ENCODE results near the gene ZNF169.
"Not testable (repeated sequence)": the region's sequence is repeated elsewhere in the genome, so short reads cannot be mapped to it uniquely, and the experiment has no call there.

ZNF169 gene

GRCh38 chr9:94259077-94259862, at the start of gene ZNF169:
Gene ZNF169, plus strand, starts transcription at chr9:94259298. Its CDS starts 19,515 bp downstream, at chr9:94278813.
- no CpG with 5 or more reads among the region's 50 CpGs for WGBS (ENCODE audit: insufficient coverage, insufficient read length)
- H3K36me3 ChIP-seq (ENCODE audit: control insufficient read depth, insufficient read depth, low read length), result no peaks in the 10 kb centered on the region
- peak; percentile 72 for DNase-seq (ENCODE audit: low read depth, low spot score)
- peak within 1 kb of the TSS; percentile 79 for H3K4me3 ChIP-seq (ENCODE audit: low read length)
- H3K27me3 ChIP-seq (ENCODE audit: control insufficient read depth, insufficient read depth, low read length), result no peaks in the 10 kb centered on the region
- no peaks in the 10 kb centered on the region; the same call in 1 of the 2 replicates for H3K9me3 ChIP-seq (ENCODE audit: control insufficient read depth, insufficient read depth, low read length)
- H3K27ac ChIP-seq (ENCODE audit: low read length), result no peak within 1 kb of the TSS
- 0 out of 2 replicates have a peak, but pooled peaks cover 2% of the 10 kb centered on the region for H3K4me1 ChIP-seq (ENCODE audit: control insufficient read depth, insufficient read depth, low read length)

GRCh38 chr9:94210616-94211603, 48.2 kb upstream of the ZNF169 start:
- H3K27ac ChIP-seq (ENCODE audit: low read length), result no peak overlapping the region
- 0 out of 2 replicates have a peak, but pooled peaks cover 1% of the 10 kb centered on the region for H3K4me1 ChIP-seq (ENCODE audit: control insufficient read depth, insufficient read depth, low read length)
- H3K4me3 ChIP-seq (ENCODE audit: low read length), result no peak overlapping the region
- H3K27me3 ChIP-seq (ENCODE audit: control insufficient read depth, insufficient read depth, low read length), result no peaks in the 10 kb centered on the region
- no peaks in the 10 kb centered on the region for H3K36me3 ChIP-seq (ENCODE audit: control insufficient read depth, insufficient read depth, low read length)
- no CpG with 5 or more reads among the region's 5 CpGs for WGBS (ENCODE audit: insufficient coverage, insufficient read length)
- no peak for DNase-seq (ENCODE audit: low read depth, low spot score)
- H3K9me3 ChIP-seq (ENCODE audit: control insufficient read depth, insufficient read depth, low read length), result no peaks in the 10 kb centered on the region

GRCh38 chr9:94212091-94212490, 47.0 kb upstream of the ZNF169 start:
- no peak for DNase-seq (ENCODE audit: low read depth, low spot score)
- no peak overlapping the region for H3K27ac ChIP-seq (ENCODE audit: low read length)
- H3K4me3 ChIP-seq (ENCODE audit: low read length), result no peak overlapping the region
- 0 out of 2 replicates have a peak, but pooled peaks cover 1% of the 10 kb centered on the region for H3K4me1 ChIP-seq (ENCODE audit: control insufficient read depth, insufficient read depth, low read length)
- H3K27me3 ChIP-seq (ENCODE audit: control insufficient read depth, insufficient read depth, low read length), result no peaks in the 10 kb centered on the region
- no peaks in the 10 kb centered on the region for H3K36me3 ChIP-seq (ENCODE audit: control insufficient read depth, insufficient read depth, low read length)
- no CpG with 5 or more reads among the region's 1 CpG for WGBS (ENCODE audit: insufficient coverage, insufficient read length)
- H3K9me3 ChIP-seq (ENCODE audit: control insufficient read depth, insufficient read depth, low read length), result no peaks in the 10 kb centered on the region

GRCh38 chr9:94212531-94212930, 46.6 kb upstream of the ZNF169 start:
- H3K4me3 ChIP-seq (ENCODE audit: low read length), result no peak overlapping the region
- no peaks in the 10 kb centered on the region for H3K36me3 ChIP-seq (ENCODE audit: control insufficient read depth, insufficient read depth, low read length)
- no peaks in the 10 kb centered on the region for H3K9me3 ChIP-seq (ENCODE audit: control insufficient read depth, insufficient read depth, low read length)
- no peak for DNase-seq (ENCODE audit: low read depth, low spot score)
- 0 out of 2 replicates have a peak, but pooled peaks cover 1% of the 10 kb centered on the region for H3K4me1 ChIP-seq (ENCODE audit: control insufficient read depth, insufficient read depth, low read length)
- no peaks in the 10 kb centered on the region for H3K27me3 ChIP-seq (ENCODE audit: control insufficient read depth, insufficient read depth, low read length)
- no peak overlapping the region for H3K27ac ChIP-seq (ENCODE audit: low read length)
- WGBS (ENCODE audit: insufficient coverage, insufficient read length), result no CpG with 5 or more reads among the region's 5 CpGs

- H3K36me3 ChIP-seq (ENCODE audit: control insufficient read depth, insufficient read depth, low read length), result no peaks in the 10 kb centered on the region
- WGBS (ENCODE audit: insufficient coverage, insufficient read length), result no CpG with 5 or more reads among the region's 12 CpGs
- H3K4me1 ChIP-seq (ENCODE audit: control insufficient read depth, insufficient read depth, low read length), result 0 out of 2 replicates have a peak, but pooled peaks cover 1% of the 10 kb centered on the region
- no peak overlapping the region for H3K27ac ChIP-seq (ENCODE audit: low read length)
- no peak overlapping the region for H3K4me3 ChIP-seq (ENCODE audit: low read length)
- no peaks in the 10 kb centered on the region for H3K27me3 ChIP-seq (ENCODE audit: control insufficient read depth, insufficient read depth, low read length)
- DNase-seq (ENCODE audit: low read depth, low spot score), result peak; percentile 91
- no peaks in the 10 kb centered on the region for H3K9me3 ChIP-seq (ENCODE audit: control insufficient read depth, insufficient read depth, low read length)
These were observed 45.5 kb upstream of the ZNF169 start for GRCh38 chr9:94213511-94214124.

- no peaks in the 10 kb centered on the region for H3K36me3 ChIP-seq (ENCODE audit: control insufficient read depth, insufficient read depth, low read length)
- WGBS (ENCODE audit: insufficient coverage, insufficient read length), result no CpG with 5 or more reads among the region's 1 CpG
- no peaks in the 10 kb centered on the region for H3K27me3 ChIP-seq (ENCODE audit: control insufficient read depth, insufficient read depth, low read length)
- H3K9me3 ChIP-seq (ENCODE audit: control insufficient read depth, insufficient read depth, low read length), result no peaks in the 10 kb centered on the region
- DNase-seq (ENCODE audit: low read depth, low spot score), result no peak
- H3K4me1 ChIP-seq (ENCODE audit: control insufficient read depth, insufficient read depth, low read length), result no peaks in the 10 kb centered on the region
- H3K4me3 ChIP-seq (ENCODE audit: low read length), result no peak overlapping the region
- H3K27ac ChIP-seq (ENCODE audit: low read length), result no peak overlapping the region
These were observed 36.2 kb upstream of the ZNF169 start for GRCh38 chr9:94222870-94223269.

GRCh38 chr9:94225413-94225812, 33.7 kb upstream of the ZNF169 start:
- not testable (repeated sequence) for H3K36me3 ChIP-seq (ENCODE audit: control insufficient read depth, insufficient read depth, low read length); H3K9me3 ChIP-seq (ENCODE audit: control insufficient read depth, insufficient read depth, low read length); H3K4me3 ChIP-seq (ENCODE audit: low read length); H3K27me3 ChIP-seq (ENCODE audit: control insufficient read depth, insufficient read depth, low read length); H3K4me1 ChIP-seq (ENCODE audit: control insufficient read depth, insufficient read depth, low read length); H3K27ac ChIP-seq (ENCODE audit: low read length); DNase-seq (ENCODE audit: low read depth, low spot score)
- no CpG with 5 or more reads among the region's 2 CpGs for WGBS (ENCODE audit: insufficient coverage, insufficient read length)

- no peaks in the 10 kb centered on the region for H3K9me3 ChIP-seq (ENCODE audit: control insufficient read depth, insufficient read depth, low read length)
- no peak for DNase-seq (ENCODE audit: low read depth, low spot score)
- H3K4me3 ChIP-seq (ENCODE audit: low read length), result no peak overlapping the region
- H3K4me1 ChIP-seq (ENCODE audit: control insufficient read depth, insufficient read depth, low read length), result no peaks in the 10 kb centered on the region
- H3K27me3 ChIP-seq (ENCODE audit: control insufficient read depth, insufficient read depth, low read length), result no peaks in the 10 kb centered on the region
- no peak overlapping the region for H3K27ac ChIP-seq (ENCODE audit: low read length)
- no peaks in the 10 kb centered on the region for H3K36me3 ChIP-seq (ENCODE audit: control insufficient read depth, insufficient read depth, low read length)
These were observed 30.5 kb upstream of the ZNF169 start for GRCh38 chr9:94228616-94229015.

GRCh38 chr9:94232428-94232827, 26.7 kb upstream of the ZNF169 start:
- Histone ChIP-seq H3K27ac (ENCODE audit: low read length) (no peak overlapping the region), H3K36me3 (ENCODE audit: control insufficient read depth, insufficient read depth, low read length) (no peaks in the 10 kb centered on the region), H3K9me3 (ENCODE audit: control insufficient read depth, insufficient read depth, low read length) (no peaks in the 10 kb centered on the region), H3K4me3 (ENCODE audit: low read length) (no peak overlapping the region), H3K4me1 (ENCODE audit: control insufficient read depth, insufficient read depth, low read length) (no peaks in the 10 kb centered on the region), H3K27me3 (ENCODE audit: control insufficient read depth, insufficient read depth, low read length) (no peaks in the 10 kb centered on the region)
- DNase-seq (ENCODE audit: low read depth, low spot score), result no peak
- no CpG with 5 or more reads among the region's 3 CpGs for WGBS (ENCODE audit: insufficient coverage, insufficient read length)

- not testable (repeated sequence) for H3K27ac ChIP-seq (ENCODE audit: low read length); H3K4me3 ChIP-seq (ENCODE audit: low read length); H3K4me1 ChIP-seq (ENCODE audit: control insufficient read depth, insufficient read depth, low read length); H3K27me3 ChIP-seq (ENCODE audit: control insufficient read depth, insufficient read depth, low read length); H3K36me3 ChIP-seq (ENCODE audit: control insufficient read depth, insufficient read depth, low read length); DNase-seq (ENCODE audit: low read depth, low spot score); H3K9me3 ChIP-seq (ENCODE audit: control insufficient read depth, insufficient read depth, low read length)
- no CpG with 5 or more reads among the region's 4 CpGs for WGBS (ENCODE audit: insufficient coverage, insufficient read length)
These were observed 18.0 kb upstream of the ZNF169 start for GRCh38 chr9:94241098-94241497.

Measured in iPS DF 6.9 (cell line).